HepG2 (cell line): ENCODE measurements around the gene NHERF2. TPM values are rescaled to one million over a fixed set of nuclear protein-coding genes. Genes with fewer than 3 reads are reported as not detected.

Experiments used
- FOSL2 ChIP-seq: sonication (generic); formaldehyde crosslinking; IDR thresholded peaks from 2 replicates; pipeline ENCODE4 v1.4.0; 2020; ENCODE audit warnings: missing genetic modification reagents
- GFI1 ChIP-seq: sonication (generic); formaldehyde crosslinking; IDR thresholded peaks from 2 replicates; pipeline ENCODE4 v1.5.0; 2020; ENCODE audit warnings: missing genetic modification reagents, mild to moderate bottlenecking, borderline replicate concordance
- HNF4G ChIP-seq, 2 experiments: sonication (generic) in 1 of 2; formaldehyde crosslinking in 1 of 2; IDR thresholded peaks; 2 replicates each; pipeline versions ENCODE4 v1.4.0 to v1.6.1; 2011 to 2020; ENCODE audit warnings: borderline replicate concordance in 2 of 2, low read depth in 2 of 2, mild to moderate bottlenecking in 2 of 2, low read length in 1 of 2, missing genetic modification reagents in 1 of 2, moderate library complexity in 1 of 2
- JARID2 ChIP-seq: sonication (generic); formaldehyde crosslinking; IDR thresholded peaks from 2 replicates; pipeline ENCODE4 v1.8.1; 2023; ENCODE audit warnings: missing genetic modification reagents, inconsistent platforms; ENCODE audit not compliant: insufficient replicate concordance
- MIER2 ChIP-seq: IDR thresholded peaks from 2 replicates; pipeline ENCODE4 v1.6.1; 2016; ENCODE audit warnings: missing biosample characterization, missing genetic modification reagents
- MLLT10 ChIP-seq: sonication (generic); formaldehyde crosslinking; IDR thresholded peaks from 2 replicates; pipeline ENCODE4 v1.4.0; 2020; ENCODE audit warnings: missing genetic modification reagents
- MLX ChIP-seq: IDR thresholded peaks from 2 replicates; pipeline ENCODE4 v1.6.1; 2016
- MYC ChIP-seq: sonication (generic); formaldehyde crosslinking; IDR thresholded peaks from 2 replicates; pipeline ENCODE4 v1.9.0; 2021; ENCODE audit warnings: missing genetic modification reagents, borderline replicate concordance
- NONO ChIP-seq, 2 experiments: fragments of 450-650 bp in 1 of 2; sonication (generic) in 1 of 2; formaldehyde crosslinking in 1 of 2; IDR thresholded peaks in 1 of 2; conservative IDR thresholded peaks in 1 of 2; 2 replicates each; pipeline versions ENCODE4 v1.6.1 to v1.8.0; 2017 to 2022; ENCODE audit warnings: mild to moderate bottlenecking in 1 of 2, missing genetic modification reagents in 1 of 2, moderate library complexity in 1 of 2
- NR2F6 ChIP-seq, 2 experiments: IDR thresholded peaks; 2 replicates each; pipeline ENCODE4 v1.6.1; 2016; ENCODE audit warnings: antibody characterized with exemption in 1 of 2, mild to moderate bottlenecking in 1 of 2
- PHB2 ChIP-seq: fragments of 450-650 bp; IDR thresholded peaks from 2 replicates; pipeline ENCODE4 v1.6.1; 2018; ENCODE audit not compliant: partially characterized antibody
- PHF8 ChIP-seq: sonication (generic); formaldehyde crosslinking; IDR thresholded peaks from 2 replicates; pipeline ENCODE4 v1.5.0; 2020; ENCODE audit warnings: missing genetic modification reagents
- SCMH1 ChIP-seq: sonication (generic); formaldehyde crosslinking; IDR thresholded peaks from 2 replicates; pipeline ENCODE4 v1.9.0; 2021; ENCODE audit warnings: missing genetic modification reagents, mild to moderate bottlenecking, borderline replicate concordance
- SRSF4 ChIP-seq: fragments of 200-400 bp; formaldehyde crosslinking; IDR thresholded peaks from one replicate; pipeline ENCODE4 v1.6.1; 2018; ENCODE audit warnings: mild to moderate bottlenecking, low read depth, low read length, moderate library complexity; ENCODE audit not compliant: poor library complexity, severe bottlenecking
- TEF ChIP-seq: sonication (generic); formaldehyde crosslinking; IDR thresholded peaks from 2 replicates; pipeline ENCODE4 v1.5.0; 2020; ENCODE audit warnings: missing genetic modification reagents
- ZBTB4 ChIP-seq: sonication (generic); formaldehyde crosslinking; IDR thresholded peaks from 2 replicates; pipeline ENCODE4 v1.4.0; 2020; ENCODE audit warnings: missing genetic modification reagents, mild to moderate bottlenecking, borderline replicate concordance
- ZFP82 ChIP-seq: sonication (generic); formaldehyde crosslinking; IDR thresholded peaks from 2 replicates; pipeline ENCODE4 v1.5.1; 2020; ENCODE audit warnings: mild to moderate bottlenecking, missing genetic modification reagents, borderline replicate concordance
- ZNF256 ChIP-seq: sonication (generic); formaldehyde crosslinking; conservative IDR thresholded peaks from 2 replicates; pipeline ENCODE4 v1.4.0; 2020; ENCODE audit warnings: missing genetic modification reagents
- ZNF275 ChIP-seq: sonication (generic); formaldehyde crosslinking; IDR thresholded peaks from 2 replicates; pipeline ENCODE4 v1.8.0; 2022; ENCODE audit warnings: missing genetic modification reagents, mild to moderate bottlenecking, inconsistent platforms, borderline replicate concordance
- ZNF431 ChIP-seq: sonication (generic); formaldehyde crosslinking; IDR thresholded peaks from 2 replicates; pipeline ENCODE4 v1.9.0; 2022; ENCODE audit warnings: missing genetic modification reagents, low read depth, mild to moderate bottlenecking, borderline replicate concordance
- ZNF530 ChIP-seq: sonication (generic); formaldehyde crosslinking; IDR thresholded peaks from 2 replicates; pipeline ENCODE4 v1.5.0; 2020; ENCODE audit warnings: low read depth, mild to moderate bottlenecking, missing genetic modification reagents
- ZNF720 ChIP-seq: sonication (generic); formaldehyde crosslinking; IDR thresholded peaks from 2 replicates; pipeline ENCODE4 v1.4.0; 2020; ENCODE audit warnings: missing genetic modification reagents
- ZNF772 ChIP-seq: sonication (generic); formaldehyde crosslinking; IDR thresholded peaks from 2 replicates; pipeline ENCODE4 v1.5.0; 2020; ENCODE audit warnings: mild to moderate bottlenecking, missing genetic modification reagents
- polyA plus RNA-seq, 8 experiments: library from polyadenylated mRNA; depleted of rRNA in 3 of 8; stranded (reverse) in 7 of 8; unstranded in 1 of 8; fragments of >200 nt; fragmentation: Illumina TruSeq in 4 of 8; extraction: Trizol in 4 of 8; gene quantifications; 2 replicates each; pipeline versions ENCODE4 v1.2.1 to v1.2.3, GENCODE V29; 2011 to 2016; ENCODE audit warnings: low read depth in 4 of 8, missing spikeins in 1 of 8, mixed read lengths in 1 of 8; ENCODE audit not compliant: insufficient read depth in 1 of 8
- total RNA-seq, 5 experiments: library from RNA; depleted of rRNA; stranded (reverse); fragments of >200 nt; fragmentation: Illumina TruSeq; extraction: Trizol; gene quantifications; 2 replicates each; pipeline ENCODE4 v1.2.3, GENCODE V29; 2016; ENCODE audit warnings: low read depth in 1 of 5

NHERF2 gene
- total and polyA plus RNA-seq, 2 of the 13 experiments (the other 11 are each of a cell fraction or from before 2014, with no cell fraction given) = 23.7 to 39.3 TPM

GRCh38 chr16:2039274-2040031 is 12.8 kb downstream of the NHERF2 start (continued):
- TF ChIP-seq ZBTB4 (CRISPR knock-in tag) (no peak; the same call in 1 of the 2 replicates), SRSF4 (no peak), ZNF431 (peak; percentile 65; the same call in 1 of the 2 replicates), NR2F6 (IDR thresholded peaks at IDR 0.05) (peak; percentile 95), NR2F6 (CRISPR knock-in tag; IDR thresholded peaks at IDR 0.05) (peak; percentile 97), TEF (CRISPR knock-in tag) (no peak), GFI1 (CRISPR knock-in tag) (peak; percentile 71; the same call in 1 of the 2 replicates), PHB2 (no peak), MLX (CRISPR knock-in tag) (0 out of 2 replicates have a peak, but pooled peaks have one; percentile 45), FOSL2 (no peak; the same call in none of the 2 replicates), ZNF772 (peak; percentile 83), MIER2 (CRISPR knock-in tag) (0 out of 2 replicates have a peak, but pooled peaks have one; percentile 23), PHF8 (CRISPR knock-in tag) (peak; percentile 36; the same call in 1 of the 2 replicates), ZNF256 (no peak), MLLT10 (no peak), ZFP82 (CRISPR knock-in tag) (peak; percentile 60; the same call in 1 of the 2 replicates), NONO (IDR thresholded peaks at IDR 0.05) (no peak), NONO (CRISPR knock-in tag; conservative IDR thresholded peaks at IDR 0.05) (peak; percentile 89), SCMH1 (CRISPR knock-in tag) (no peak), ZNF275 (no peak), HNF4G (IDR thresholded peaks at IDR 0.05; ENCODE audit: borderline replicate concordance, low read depth, low read length) (peak; percentile 56; the same call in 1 of the 2 replicates), HNF4G (CRISPR knock-in tag; IDR thresholded peaks at IDR 0.05; ENCODE audit: borderline replicate concordance, low read depth) (no peak; the same call in 1 of the 2 replicates), JARID2 (CRISPR knock-in tag) (no peak), ZNF720 (no peak), MYC (CRISPR knock-in tag) (peak; percentile 84), ZNF530 (CRISPR knock-in tag) (no peak)
